HG03159 (cell line): ENCODE results near the gene CRIM1.
A peak's percentile ranks its signal among the peaks of the same experiment; 100 is the strongest.

ENCODE experiments used
- ATAC-seq: cut with Tn5 transposase; IDR thresholded peaks from one replicate; pipeline ENCODE4 v1.9.1; 2021; ENCODE audit warnings: mild to moderate bottlenecking, moderate library complexity; ENCODE audit not compliant: unreplicated experiment

The CRIM1 gene

GRCh38 chr2:36511858-36512603 lies 156.5 kb downstream of the CRIM1 start:
- ATAC-seq, result no peak

GRCh38 chr2:36512705-36513104 lies 157.1 kb downstream of the CRIM1 start:
- no peak for ATAC-seq

- ATAC-seq, result no peak
Measured at GRCh38 chr2:36513661-36514060, 158.1 kb downstream of the CRIM1 start.

GRCh38 chr2:36515538-36515937 lies 160.0 kb downstream of the CRIM1 start:
- ATAC-seq, result no peak

- ATAC-seq, result no peak
Measured at GRCh38 chr2:36516136-36516870, 160.7 kb downstream of the CRIM1 start.

GRCh38 chr2:36520431-36520830 lies 164.9 kb downstream of the CRIM1 start:
- no peak for ATAC-seq

GRCh38 chr2:36523153-36523552 lies 167.6 kb downstream of the CRIM1 start:
- ATAC-seq, result no peak

GRCh38 chr2:36525245-36525644 lies 169.7 kb downstream of the CRIM1 start:
- no peak for ATAC-seq

- ATAC-seq, result no peak
Measured at GRCh38 chr2:36526226-36526625, 170.6 kb downstream of the CRIM1 start.

GRCh38 chr2:36528274-36528673 lies 172.7 kb downstream of the CRIM1 start:
- peak; percentile 67 for ATAC-seq

GRCh38 chr2:36528766-36529392 lies 173.3 kb downstream of the CRIM1 start:
- no peak for ATAC-seq

GRCh38 chr2:36530178-36530982 lies 174.8 kb downstream of the CRIM1 start:
- ATAC-seq, result peak; percentile 75

GRCh38 chr2:36530983-36531354 lies 175.4 kb downstream of the CRIM1 start:
- ATAC-seq, result no peak

GRCh38 chr2:36534275-36534799 lies 178.8 kb downstream of the CRIM1 start:
- no peak for ATAC-seq

GRCh38 chr2:36535099-36535498 lies 179.5 kb downstream of the CRIM1 start:
- ATAC-seq, result no peak

GRCh38 chr2:36536776-36537175 lies 181.2 kb downstream of the CRIM1 start:
- no peak for ATAC-seq

GRCh38 chr2:36538335-36538734 lies 182.8 kb downstream of the CRIM1 start:
- ATAC-seq, result no peak

- ATAC-seq, result peak; percentile 80
Measured at GRCh38 chr2:36539631-36540030, 184.1 kb downstream of the CRIM1 start.

- no peak for ATAC-seq
Measured at GRCh38 chr2:36540986-36541754, 185.6 kb downstream of the CRIM1 start.
